Thyroid gland (tissue), 4 donors: ENCODE results near the gene TGM1.

ENCODE experiments used
- CTCF ChIP-seq, 6 experiments: fragments of 200-600 bp in 3 of 6; fragments of 450-650 bp in 3 of 6; sonication (generic) in 3 of 6; IDR thresholded peaks; one replicate each; pipeline ENCODE4 v1.5.1; 2016 to 2019; ENCODE audit warnings: antibody characterized with exemption in 6 of 6, mild to moderate bottlenecking in 2 of 6, inconsistent platforms in 1 of 6, moderate library complexity in 1 of 6
- POLR2A ChIP-seq, 2 donors: fragments of 450-650 bp; IDR thresholded peaks; one replicate each; pipeline ENCODE4 v1.6.1; 2017; ENCODE audit warnings: antibody characterized with exemption in 2 of 2, mild to moderate bottlenecking in 2 of 2, moderate library complexity in 1 of 2

GRCh38 chr14:24298892-24299254 is 35.9 kb upstream of the TGM1 start:
- TF ChIP-seq CTCF (IDR thresholded peaks at IDR 0.05) (no peak), POLR2A (IDR thresholded peaks at IDR 0.05) (no peak)
